HG02623 (cell line): Measurements from ENCODE around the gene NXPE3.

Source experiments
- ATAC-seq: cut with Tn5 transposase; IDR thresholded peaks from one replicate; pipeline ENCODE4 v1.9.1; 2021; ENCODE audit warnings: moderate library complexity; ENCODE audit not compliant: unreplicated experiment

NXPE3 gene

GRCh38 chr3:101828276-101828675 is 49.3 kb downstream of the NXPE3 start:
- ATAC-seq = no peak

- ATAC-seq = peak; percentile 46
Measured at GRCh38 chr3:101828691-101829436, 49.9 kb downstream of the NXPE3 start.

- no peak for ATAC-seq
Measured at GRCh38 chr3:101829437-101829830, 50.4 kb downstream of the NXPE3 start.

DNA sequence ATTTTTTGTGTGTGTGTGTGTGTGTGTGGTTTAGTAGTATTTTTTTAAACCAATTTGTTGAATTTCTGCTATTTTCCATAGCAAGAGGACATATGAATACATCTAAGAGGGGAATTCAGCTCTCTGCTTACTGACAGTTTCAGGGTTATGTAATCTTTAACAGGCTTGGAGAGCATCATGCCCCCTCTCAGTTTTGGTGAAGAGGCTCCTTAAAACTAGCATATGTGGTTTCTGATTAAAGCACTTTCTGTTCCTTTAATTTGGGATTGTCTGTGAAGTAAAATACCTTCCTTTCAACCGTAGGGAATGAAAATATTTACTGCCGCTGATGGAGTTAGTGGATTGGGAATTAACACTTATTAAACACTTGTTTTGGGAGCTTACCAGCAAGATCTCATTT is 50.9 kb downstream of the NXPE3 start:
- ATAC-seq = no peak

DNA sequence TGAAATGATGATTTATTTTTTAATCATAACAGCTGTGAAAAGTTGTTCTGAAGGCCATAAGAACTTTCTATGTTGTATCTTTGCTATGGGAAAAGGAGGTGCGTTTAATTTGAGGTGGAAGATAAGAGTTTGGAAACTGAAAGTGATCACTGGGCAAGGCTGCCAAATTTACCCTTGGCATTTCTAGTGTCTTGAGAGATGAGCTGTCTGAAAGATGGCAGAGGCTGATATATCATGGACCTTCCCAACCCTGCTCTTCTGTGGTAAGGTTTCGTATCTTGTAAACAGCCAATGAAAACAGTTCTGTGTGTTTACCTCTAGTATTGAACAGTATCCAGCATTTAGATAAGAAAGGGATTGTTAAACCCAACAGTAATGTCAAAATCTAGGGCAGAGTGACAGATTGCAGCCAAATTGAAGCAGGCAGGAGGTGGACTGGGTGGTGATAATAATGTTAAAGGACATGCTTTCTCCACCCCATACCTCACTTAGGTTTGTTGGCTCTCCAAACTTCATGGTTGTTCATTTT is 54.5 kb downstream of the NXPE3 start:
- no peak for ATAC-seq

- ATAC-seq = no peak
Measured at GRCh38 chr3:101835676-101836075, 56.7 kb downstream of the NXPE3 start.

- ATAC-seq = no peak
Measured at GRCh38 chr3:101836160-101836559, 57.1 kb downstream of the NXPE3 start.

GRCh38 chr3:101836652-101837598 is 57.9 kb downstream of the NXPE3 start:
- ATAC-seq = no peak

DNA sequence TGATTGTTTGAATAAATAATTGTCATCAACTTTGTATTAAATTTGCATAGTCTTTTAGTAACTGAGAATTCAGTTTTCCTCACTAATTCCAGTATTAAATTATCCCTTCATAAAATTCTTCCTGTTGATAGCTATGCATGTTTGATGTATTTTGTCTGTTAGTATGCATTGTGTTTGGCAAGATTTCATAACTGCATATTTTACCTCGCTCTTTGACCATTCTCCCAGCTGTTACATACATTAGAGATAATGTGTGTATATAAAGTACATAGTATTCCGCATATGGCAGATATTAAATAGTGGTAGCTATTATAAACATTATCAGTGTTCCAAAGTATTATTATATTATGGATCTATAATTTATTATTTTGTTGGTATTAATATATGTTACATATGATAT is 59.7 kb downstream of the NXPE3 start:
- no peak for ATAC-seq

DNA sequence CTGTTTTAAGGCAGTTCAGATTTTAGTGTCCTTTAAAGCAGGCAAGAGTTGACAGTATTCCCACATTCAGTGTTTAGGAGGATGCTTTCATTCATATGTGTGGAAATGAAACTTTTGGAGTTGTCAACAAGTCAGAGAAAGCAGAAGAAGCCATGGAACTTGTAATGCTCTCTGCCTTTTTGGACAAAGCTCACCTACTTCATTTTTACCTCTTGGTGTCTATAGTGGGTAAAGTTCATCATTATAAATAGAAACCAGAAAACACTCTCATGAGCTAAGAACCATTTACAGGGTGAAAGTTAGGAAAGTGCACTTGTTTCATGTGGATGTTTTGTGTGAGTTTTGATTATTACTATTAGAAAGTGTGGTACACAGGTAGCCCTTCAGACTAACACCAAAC is 61.1 kb downstream of the NXPE3 start:
- no peak for ATAC-seq

DNA sequence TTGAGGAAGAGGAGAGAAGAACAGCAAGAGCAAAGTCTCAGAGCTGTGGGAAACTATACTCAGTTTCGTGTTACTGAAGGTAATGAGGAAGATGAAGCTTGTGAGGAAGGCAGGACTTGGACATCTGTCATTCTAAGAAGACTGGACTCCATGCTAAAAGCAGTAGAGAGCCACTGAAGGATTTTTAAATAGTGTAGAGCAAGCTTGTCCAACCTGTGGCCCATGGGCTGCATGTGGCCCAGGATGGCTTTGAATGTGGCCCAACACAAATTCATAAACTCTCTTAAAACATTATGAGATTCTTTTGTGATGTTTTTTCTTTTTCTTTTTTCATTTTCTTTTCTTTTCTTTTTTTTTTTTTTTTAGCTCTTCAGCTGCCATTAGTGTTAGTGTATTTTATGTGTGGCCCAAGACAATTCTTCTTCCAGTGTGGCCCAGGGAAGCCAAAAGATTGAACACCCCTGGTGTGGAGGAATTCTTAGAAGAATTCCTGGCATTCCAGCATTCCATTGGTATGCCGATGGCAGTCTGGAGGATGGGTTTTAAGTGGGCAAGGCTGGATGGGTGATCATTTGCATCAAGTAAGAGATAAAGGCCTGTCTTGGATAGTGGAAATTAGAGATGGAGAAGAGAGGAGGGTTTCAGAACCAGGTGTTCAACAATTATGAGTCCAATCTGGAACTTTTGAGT is 63.4 kb downstream of the NXPE3 start:
- ATAC-seq = no peak

DNA sequence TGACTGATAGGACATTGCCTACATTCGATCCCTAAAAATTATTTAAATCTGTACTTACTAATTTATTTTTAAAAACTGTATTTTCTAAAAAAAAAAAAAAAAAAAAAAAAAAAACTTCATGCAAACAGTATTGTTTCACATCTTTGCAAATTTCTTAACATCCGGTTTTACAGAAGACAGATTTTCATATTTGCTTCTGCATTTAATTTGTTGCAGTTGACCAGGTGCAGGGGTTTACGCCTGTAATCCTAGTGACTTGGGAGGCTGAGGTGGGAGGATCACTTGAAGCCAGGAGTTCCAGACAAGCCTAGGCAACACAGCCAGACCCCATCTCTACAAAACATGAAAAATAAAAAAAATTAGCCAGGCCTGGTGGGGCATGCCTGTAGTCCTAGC is 63.9 kb downstream of the NXPE3 start:
- ATAC-seq = no peak

DNA sequence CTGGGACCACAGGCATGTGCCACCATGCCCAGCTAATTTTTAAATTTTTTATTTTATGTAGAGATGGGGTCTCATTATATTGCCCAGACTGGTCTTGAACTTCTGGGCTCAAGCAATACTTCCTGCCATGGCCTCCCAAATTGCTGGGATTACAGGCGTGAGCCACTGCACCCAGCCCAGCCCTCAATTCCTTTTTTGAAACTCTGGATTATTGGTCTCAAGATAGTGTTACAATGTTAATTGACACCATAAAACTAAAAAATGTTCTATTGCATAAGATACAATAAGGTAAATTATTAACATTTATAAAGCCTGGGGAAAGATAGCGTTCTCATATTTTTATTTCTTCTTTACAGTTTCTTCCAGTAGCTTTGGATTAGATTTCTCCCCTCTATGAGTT is 66.4 kb downstream of the NXPE3 start:
- ATAC-seq = no peak

DNA sequence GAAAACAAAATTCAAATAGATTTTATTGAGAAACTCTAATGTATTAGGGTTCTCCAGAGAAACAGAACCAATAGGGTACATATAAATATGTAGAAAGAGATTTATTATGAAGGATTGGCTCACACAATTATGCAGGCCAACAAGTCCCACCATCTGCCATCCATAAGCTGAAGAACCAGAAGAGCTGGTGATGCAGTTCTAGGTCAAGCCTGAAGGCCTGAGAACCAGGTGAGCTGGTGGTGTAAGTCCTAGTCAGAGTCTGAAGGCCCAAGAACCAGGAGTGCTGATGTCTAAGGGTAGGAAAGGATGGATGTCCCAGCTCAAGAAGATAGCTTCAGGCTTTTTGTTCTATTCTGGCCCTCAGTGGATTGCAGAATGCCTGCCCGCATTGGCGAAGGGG is 67.7 kb downstream of the NXPE3 start:
- no peak for ATAC-seq

GRCh38 chr3:101847328-101847727 is 68.3 kb downstream of the NXPE3 start:
- ATAC-seq = no peak

GRCh38 chr3:101848326-101848725 is 69.3 kb downstream of the NXPE3 start:
- no peak for ATAC-seq

GRCh38 chr3:101848754-101849713 is 70.0 kb downstream of the NXPE3 start, which contains the start of gene NFKBIZ:
TSS of gene NFKBIZ (plus strand) at chr3:101849514. CDS start at chr3:101849629, 115 bp downstream.
- peak; percentile 74 for ATAC-seq

DNA sequence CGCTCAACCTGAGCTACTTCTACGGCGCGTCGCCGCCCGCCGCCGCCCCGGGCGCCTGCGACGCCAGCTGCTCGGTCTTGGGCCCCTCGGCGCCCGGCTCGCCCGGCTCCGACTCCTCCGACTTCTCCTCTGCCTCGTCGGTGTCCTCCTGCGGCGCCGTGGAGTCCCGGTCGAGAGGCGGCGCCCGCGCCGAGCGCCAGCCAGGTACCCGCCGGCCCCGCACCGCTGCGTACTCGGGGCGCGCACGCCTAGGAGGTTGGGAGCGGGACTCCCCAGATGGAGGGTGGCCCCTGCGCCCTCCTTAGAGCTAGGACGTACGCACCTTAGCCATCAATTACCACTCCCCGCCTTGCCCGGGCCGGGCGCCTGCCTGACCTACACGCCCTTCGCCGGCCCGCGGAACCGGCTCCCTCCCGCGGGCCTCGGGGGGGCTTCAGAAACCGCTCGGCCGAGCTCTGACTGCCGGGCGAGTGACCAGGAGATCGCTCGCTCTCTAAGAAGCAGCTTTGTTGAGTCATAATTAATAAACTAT is 70.8 kb downstream of the NXPE3 start:
- ATAC-seq = peak; percentile 20

GRCh38 chr3:101850246-101851051 is 71.4 kb downstream of the NXPE3 start:
- ATAC-seq = peak; percentile 27
